Measurements from ENCODE around the gene CDKN1A.

CDKN1A gene

DNA sequence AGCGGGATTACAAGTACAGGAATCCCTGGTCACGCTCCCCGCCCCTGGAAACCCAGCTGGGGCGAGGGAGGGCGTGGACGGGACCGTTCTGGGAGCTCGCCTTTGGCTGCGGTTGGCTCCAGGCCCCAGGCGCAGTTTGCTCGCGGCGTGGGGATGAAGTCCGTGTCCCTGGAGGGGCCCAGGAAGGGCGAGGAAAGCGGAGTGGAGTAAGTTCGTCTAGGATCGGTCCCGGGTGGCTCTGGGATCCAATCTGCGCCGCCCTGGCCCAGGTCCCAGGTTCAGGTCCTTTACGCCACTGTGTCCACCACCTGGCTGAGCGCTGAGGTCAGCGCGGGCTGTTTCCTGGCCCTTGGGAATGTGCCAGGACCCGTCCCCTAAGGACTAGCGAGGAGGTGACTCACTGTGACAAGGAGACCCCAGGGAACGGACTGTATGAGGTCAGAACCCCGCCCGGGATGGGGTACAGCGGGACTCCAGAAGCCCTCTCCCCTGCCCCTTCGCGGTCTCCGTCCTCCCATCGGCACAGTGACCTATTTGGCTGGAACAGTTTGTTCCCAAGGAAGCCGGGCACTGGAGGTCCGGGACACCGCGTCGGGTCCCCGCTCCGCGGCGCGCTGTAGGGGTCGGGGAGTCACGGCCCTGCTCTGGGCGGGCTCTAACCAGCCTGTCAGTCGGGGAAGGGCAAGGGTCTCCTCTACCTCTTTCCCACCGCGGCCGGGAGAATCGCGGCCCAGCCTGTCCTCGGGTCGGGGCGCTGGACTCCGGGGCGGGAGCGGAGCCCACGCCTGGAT is 724 bp downstream of the CDKN1A start:
- DNase-seq = peak; percentile 38

DNA sequence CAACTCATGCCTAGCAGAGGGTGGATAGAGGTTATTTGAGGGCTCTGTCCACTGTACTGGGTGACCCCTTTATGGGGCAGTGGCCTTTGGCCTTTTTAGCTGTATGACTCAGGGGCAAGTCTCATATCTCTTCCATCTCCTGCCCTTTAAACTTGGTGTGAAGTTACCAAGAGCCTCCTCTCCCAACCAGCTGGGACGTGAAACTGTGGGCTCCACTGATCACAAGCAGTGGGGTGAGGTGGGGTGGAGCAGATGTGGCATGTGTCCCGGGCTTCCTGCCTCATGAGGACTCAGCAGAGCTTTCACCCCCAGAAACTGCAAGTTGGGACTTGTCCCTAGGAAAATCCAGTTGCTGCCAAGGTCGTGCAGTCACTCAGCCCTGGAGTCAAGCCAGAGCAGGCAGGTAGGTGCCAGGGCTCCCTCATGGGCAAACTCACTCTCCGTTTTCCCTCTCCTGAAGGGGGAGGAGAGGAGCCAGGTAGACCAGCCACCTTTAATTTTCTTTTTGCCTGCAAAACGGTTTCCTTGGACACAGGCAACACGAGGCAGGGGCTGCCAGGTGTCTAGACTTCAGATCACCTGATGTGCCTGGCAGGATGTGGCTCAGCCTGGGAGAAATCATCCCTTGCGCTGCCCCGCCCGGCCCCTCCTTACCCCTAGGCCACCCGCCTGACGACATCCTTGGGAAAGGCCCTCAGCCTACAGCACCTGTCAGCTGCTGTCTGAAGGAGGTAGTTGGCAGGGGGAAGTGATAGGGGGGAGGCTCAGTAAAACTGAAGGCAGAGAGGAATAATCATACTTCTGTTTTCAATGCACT is 4.0 kb downstream of the CDKN1A start:
- peak; percentile 87 for DNase-seq

DNA sequence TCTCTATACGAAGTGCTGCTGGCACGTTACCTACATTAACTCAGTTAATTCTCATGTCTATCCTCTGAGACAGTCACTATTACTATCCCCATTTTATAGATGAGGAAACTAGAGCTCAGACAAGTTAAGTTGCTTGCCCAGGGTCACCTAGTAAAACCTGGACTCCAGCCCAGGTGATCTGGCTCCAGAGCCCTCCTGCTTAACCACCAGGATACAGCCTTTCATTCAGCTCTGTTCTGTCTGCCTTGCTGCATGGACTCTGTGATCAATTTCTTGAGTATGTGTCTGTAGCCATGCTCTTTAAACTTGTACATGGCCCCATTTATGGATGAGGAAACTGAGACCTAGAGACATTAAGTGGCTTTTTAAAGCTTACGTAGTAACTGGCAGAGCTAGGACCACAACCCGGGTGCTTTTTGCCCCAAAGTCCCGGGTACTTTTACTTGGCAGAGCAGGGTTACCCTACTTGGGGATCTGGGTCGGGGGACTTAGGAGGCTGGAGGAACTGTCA is 4.7 kb downstream of the CDKN1A start:
- DNase-seq = no peak

DNA sequence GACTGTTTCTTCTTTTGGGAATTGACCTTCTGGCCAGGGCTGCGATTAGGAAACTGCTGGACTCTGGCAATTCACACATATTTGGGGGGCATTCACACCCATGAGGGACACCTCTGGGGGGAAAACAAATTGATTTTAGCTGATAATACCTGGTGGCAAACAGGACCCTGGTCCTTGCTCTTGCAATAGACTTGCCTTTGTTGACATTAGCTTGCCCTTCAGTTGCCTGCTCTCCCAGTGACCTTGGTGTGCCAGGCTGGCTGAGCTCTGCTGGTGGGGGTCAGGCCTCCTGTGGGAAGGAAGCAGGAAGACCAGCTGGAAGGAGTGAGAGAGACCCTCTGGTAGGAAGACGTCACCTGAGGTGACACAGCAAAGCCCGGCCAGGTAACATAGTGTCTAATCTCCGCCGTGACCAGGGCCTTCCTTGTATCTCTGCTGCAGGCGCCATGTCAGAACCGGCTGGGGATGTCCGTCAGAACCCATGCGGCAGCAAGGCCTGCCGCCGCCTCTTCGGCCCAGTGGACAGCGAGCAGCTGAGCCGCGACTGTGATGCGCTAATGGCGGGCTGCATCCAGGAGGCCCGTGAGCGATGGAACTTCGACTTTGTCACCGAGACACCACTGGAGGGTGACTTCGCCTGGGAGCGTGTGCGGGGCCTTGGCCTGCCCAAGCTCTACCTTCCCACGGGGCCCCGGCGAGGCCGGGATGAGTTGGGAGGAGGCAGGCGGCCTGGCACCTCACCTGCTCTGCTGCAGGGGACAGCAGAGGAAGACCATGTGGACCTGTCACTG is 5.3 kb downstream of the CDKN1A start:
- no peak for DNase-seq

DNA sequence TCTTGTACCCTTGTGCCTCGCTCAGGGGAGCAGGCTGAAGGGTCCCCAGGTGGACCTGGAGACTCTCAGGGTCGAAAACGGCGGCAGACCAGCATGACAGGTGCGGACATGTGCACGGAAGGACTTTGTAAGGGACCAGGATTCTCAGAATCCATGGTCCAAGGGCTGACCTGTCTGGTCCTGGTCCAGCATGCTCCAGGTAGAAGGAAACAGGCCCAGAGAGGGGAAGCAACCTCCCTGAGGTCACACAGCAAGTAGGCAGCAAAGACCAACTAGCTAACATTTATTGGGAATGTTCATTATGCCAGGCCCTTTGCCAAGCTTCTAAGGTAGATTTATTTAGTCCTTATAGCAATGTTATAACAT is 5.9 kb downstream of the CDKN1A start:
- no peak for DNase-seq

DNA sequence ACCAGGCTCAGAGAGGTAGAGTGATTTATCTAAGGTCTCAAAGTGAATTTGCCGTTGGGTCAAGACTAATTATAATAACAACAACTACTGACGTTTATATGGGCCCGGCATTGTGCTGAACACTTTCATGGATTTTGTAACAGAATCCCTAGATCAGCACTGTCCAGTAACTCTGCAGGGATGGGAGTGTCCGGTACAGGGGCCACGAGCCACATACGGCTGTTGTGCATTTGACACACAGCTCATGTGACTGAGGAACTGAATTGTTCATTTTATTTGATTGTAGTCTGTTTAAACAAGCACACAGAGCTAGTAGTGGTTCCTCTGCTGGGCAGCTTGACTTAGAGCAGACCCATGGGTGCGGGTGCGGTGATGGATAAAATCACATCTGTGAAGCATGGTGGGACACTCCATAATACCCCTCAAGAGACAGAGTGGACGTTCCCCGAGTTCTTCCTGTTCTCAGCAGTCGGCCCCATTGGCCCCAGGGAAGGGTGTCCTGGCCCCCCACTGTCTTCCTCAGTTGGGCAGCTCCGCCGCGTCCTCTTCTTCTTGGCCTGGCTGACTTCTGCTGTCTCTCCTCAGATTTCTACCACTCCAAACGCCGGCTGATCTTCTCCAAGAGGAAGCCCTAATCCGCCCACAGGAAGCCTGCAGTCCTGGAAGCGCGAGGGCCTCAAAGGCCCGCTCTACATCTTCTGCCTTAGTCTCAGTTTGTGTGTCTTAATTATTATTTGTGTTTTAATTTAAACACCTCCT is 6.8 kb downstream of the CDKN1A start:
- no peak for DNase-seq

DNA sequence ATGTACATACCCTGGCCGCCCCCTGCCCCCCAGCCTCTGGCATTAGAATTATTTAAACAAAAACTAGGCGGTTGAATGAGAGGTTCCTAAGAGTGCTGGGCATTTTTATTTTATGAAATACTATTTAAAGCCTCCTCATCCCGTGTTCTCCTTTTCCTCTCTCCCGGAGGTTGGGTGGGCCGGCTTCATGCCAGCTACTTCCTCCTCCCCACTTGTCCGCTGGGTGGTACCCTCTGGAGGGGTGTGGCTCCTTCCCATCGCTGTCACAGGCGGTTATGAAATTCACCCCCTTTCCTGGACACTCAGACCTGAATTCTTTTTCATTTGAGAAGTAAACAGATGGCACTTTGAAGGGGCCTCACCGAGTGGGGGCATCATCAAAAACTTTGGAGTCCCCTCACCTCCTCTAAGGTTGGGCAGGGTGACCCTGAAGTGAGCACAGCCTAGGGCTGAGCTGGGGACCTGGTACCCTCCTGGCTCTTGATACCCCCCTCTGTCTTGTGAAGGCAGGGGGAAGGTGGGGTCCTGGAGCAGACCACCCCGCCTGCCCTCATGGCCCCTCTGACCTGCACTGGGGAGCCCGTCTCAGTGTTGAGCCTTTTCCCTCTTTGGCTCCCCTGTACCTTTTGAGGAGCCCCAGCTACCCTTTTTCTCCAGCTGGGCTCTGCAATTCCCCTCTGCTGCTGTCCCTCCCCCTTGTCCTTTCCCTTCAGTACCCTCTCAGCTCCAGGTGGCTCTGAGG is 7.6 kb downstream of the CDKN1A start:
- DNase-seq = no peak

DNA sequence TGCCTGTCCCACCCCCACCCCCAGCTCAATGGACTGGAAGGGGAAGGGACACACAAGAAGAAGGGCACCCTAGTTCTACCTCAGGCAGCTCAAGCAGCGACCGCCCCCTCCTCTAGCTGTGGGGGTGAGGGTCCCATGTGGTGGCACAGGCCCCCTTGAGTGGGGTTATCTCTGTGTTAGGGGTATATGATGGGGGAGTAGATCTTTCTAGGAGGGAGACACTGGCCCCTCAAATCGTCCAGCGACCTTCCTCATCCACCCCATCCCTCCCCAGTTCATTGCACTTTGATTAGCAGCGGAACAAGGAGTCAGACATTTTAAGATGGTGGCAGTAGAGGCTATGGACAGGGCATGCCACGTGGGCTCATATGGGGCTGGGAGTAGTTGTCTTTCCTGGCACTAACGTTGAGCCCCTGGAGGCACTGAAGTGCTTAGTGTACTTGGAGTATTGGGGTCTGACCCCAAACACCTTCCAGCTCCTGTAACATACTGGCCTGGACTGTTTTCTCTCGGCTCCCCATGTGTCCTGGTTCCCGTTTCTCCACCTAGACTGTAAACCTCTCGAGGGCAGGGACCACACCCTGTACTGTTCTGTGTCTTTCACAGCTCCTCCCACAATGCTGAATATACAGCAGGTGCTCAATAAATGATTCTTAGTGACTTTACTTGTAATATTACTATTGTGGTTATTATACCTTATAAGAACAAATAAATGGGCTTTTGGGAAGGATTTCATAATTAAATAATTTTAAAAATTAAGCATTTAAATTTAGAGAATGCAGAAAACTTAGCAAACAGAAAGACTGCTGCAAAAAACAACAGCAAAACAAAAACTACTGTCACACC is 8.4 kb downstream of the CDKN1A start:
- no peak for DNase-seq

DNA sequence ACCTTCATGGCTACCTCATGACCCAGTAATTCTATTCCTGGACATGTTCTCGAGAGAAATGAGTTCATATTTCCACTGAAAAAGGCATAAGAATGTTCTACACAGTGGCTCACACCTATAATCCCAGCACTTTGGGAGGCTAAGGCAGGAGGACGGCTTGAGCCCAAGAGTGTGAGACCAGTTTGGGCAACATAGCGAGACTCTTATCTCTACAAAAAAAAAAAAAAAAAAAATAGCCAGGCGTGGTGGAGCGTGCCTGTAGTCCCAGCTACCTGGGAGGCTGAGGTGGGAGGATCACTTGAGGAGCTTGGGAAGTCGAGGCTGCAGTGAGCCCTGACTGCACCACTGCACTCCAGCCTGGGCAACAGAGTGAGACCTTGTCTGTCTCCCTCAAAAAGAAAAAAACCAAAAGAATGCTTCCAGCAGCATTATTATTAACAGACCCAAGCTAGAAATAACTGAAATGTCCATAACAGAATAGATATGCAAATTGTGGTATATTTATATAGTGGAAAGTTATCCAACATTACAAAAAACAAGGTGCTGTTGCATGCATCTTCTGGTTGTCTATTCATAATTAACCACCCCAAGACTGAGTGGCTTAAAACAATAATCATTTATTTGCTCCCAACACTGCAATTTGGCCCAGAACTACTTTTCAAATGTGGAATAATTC is 9.7 kb downstream of the CDKN1A start:
- no peak for DNase-seq

DNA sequence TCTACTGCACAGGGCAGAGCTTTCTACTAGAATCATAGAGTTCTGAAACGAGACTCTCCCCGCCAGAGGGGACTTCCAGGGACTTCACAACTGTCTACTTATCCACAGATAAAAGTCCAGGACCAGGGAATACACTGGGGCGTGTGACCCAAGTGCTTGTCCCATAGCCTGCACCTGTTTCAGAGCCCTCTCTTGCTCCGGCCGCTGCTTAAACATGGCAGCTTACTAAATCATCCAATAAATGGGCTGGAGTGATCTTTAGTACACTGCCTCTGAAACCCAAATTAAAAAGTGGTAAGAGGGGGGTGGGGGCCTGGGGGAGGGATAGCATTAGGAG is 10.2 kb downstream of the CDKN1A start:
- no peak for DNase-seq

DNA sequence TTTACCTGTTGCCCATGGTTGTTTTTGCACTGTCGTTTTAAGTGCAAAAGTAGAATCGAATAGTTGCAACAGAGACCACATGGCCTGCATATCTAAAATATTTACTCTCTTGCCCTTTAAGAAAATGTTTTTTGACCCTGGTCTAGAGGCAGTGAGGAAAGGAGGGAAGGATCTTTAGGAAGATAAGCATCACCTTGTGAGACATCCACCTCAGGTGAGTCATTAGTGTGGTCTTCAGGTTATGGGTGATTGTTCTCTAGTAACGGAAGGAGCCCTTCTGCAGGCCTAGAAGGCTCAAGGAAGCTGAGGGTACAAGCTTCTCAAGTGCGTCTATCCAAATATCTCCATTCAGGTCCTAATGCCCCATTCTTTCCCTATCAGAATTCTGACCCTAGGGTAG is 12.5 kb downstream of the CDKN1A start:
- DNase-seq = no peak

DNA sequence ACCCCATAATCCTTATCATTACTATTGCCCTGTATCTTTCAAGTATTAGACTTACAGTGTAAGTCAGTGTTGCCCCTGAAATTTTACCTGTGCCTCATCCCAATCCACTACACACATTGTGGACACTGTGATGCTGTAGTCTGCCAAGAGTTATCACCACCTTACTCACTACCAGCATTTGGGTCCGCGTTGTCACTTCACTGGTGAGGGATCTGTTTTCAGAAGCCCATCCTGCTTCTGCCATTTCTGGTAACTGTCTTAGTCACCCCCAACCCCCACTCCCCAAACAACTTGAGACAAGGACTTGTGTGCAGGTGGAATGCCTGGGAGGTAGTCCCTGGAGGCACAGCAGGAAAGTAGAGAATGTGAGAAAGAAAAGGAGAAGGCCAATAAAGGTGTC is 13.1 kb downstream of the CDKN1A start:
- no peak for DNase-seq

DNA sequence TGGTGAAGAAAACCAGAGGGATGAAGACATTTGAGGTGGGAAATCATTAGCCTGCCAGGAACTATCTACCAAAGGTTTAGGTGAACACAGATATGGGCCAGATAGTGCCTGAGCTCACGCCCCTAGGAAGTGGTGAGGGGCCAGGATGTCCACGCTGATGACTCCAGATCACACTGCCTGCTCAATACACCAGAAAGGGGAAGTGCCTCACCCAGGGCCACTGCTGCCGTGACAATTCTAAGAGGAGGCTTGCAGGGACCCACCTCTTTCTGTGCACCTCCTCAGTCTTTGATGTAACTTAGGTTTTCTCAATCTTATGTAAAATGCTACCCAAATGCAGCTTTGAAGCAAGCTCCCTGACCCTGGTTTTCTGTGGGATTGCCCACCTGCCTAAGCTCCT is 13.7 kb downstream of the CDKN1A start:
- DNase-seq = peak; percentile 48

DNA sequence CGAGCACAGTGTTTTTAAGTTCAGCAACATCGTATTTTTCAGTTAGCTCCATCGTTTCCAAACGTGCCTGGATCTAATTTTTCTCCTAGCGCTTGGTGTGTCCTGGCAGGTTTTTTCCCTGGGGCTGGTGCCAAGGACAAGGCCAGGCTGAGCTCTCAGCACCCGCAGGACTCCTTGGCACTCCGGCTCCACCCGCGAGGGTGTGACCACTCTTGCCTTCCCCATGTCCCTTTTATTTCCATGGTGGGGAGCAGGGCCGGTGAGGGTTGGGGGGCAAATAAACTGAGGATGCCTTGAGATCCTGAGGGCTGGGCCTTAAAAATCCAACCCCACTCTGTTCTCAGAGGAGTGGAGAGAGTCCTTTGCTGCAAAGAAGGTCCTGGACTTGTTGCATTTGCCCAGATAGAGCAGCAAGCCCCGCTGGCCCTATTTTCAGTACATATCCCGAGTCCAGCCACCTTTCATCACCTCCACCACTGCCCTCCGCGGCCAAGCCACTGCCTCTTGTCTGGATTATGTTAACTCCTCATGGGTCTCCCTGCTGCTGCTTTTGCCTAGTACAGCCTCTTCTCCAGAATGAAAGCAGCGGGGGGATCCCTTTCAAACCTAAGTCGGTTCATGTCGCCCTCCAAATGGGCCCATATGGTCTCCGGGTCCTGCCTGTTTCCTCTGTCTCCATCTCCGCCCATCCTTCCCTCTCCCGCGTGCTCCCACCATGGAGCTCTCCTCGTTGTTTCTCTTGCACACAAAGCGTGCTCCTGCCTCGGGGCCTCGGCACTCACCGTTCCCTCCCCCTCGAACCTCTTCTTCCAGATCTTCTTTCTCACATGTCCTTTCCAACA is 14.6 kb downstream of the CDKN1A start:
- no peak for DNase-seq

DNA sequence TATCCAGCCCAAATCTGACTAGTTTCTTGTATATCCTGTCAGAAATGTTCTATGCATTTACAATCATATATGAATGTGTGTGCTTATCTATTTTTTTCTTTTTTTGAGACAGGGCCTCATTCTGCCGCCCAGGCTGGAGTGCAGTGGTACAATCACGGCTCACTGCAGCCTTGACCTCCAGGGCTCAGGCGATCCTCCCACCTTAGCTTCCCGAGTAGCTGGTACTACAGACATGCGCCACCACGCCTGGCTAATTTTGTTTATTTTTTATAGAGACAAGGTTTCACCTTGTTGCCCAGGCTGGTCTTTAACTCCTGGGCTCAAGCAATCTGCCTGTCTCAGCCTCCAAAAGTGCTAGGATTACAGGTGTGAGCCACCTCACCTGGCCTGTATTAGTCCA is 16.1 kb downstream of the CDKN1A start:
- no peak for DNase-seq

DNA sequence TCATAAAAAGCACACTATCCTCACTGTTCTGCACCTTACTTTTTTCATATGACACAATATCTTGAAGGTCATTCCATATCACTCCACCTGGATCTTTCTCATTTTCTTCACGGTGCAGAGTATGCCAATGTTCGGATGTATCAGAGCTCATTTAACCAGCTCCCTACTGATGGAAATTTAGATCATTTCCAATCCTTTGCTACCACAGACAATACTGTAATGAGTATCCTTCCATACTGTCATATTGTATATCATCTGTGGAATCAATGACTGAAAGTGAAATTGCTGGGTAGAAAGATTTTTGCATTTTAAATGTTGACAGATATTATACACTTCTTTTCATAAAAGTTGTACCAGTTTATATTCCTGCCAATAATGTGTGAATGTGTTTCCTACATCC is 16.9 kb downstream of the CDKN1A start:
- no peak for DNase-seq

DNA sequence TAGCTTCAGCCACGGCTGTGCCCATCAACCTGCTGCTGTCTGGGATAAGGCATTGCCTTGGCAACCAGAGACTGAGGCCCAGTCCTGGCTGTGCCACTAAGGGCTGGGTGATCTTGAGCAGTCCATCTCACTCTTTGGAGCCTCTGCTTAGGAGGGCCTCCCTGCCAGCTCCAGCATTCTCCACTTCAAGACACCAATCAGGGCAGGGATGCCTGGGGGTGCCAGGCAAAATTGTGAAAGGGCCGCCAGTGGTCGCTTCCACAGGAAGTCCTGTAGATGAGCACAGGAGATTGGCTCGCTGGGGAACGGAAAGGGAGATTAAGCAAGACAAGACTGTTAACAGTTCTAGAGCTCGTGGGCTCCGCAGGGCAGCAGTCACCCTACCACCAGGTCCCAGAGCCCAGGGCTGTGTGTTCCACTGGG is 19.0 kb downstream of the CDKN1A start, which contains the start of gene RAB44:
TSS of gene RAB44 (plus strand) at position 346 of the 423 bp plus-strand sequence. CDS start 6,410 bp downstream, outside the sequence.
- no peak for DNase-seq

DNA sequence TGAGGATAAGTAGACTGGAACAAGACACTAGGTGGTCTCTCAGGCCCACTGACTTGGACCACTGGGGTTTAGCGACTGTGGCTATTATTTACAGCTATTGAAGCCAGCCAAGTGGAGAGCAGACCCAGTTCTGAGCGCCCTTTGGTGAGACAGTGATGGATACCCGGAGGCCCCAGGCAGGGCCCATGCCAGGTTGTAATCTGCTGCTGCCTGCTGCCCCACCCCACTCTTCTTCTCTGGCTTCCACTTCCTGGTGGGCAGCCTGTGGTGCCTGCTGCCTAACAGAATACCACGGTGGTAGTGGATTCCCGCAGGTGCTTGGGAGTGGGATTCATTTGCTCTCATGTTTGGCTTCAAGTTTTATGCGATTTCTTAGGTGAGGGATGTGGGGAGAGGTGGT is 19.7 kb downstream of the CDKN1A start:
- no peak for DNase-seq

DNA sequence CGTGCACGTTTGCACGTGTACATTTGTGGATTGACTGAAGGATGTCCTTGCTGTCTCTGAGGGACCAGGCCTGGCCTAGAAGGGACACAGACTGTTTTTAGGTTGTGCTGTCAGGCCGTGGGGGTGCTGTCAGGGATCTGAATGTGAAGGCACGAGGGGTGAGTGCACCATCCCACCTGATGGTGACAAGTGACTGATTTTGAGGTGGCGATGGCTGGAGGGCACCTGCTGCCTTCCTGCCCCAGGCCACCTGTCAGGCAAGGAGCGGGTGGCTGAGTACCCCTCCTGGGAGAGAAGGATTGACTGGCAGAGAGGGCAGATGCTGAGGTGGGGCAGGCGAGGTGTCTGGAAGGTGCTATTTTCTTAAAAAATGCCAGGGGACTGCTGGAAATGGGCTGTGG is 20.4 kb downstream of the CDKN1A start:
- no peak for DNase-seq
